HCT116 (cell line): ENCODE measurements around the gene SORBS1.

Source experiments
- CBX3 ChIP-seq: IDR thresholded peaks from 2 replicates; pipeline ENCODE4 v1.6.1; 2012; ENCODE audit warnings: low read depth
- CTCF ChIP-seq, 3 experiments: fragments of 200-600 bp in 1 of 3; sonication (generic) in 1 of 3; IDR thresholded peaks in 2 of 3; conservative IDR thresholded peaks in 1 of 3; 2 replicates each; pipeline ENCODE4 v1.5.1; 2012 to 2017; ENCODE audit warnings: low read depth in 2 of 3, low read length in 2 of 3, antibody characterized with exemption in 1 of 3, borderline replicate concordance in 1 of 3, control low read depth in 1 of 3, mild to moderate bottlenecking in 1 of 3, mixed read lengths in 1 of 3, mixed run types in 1 of 3, moderate library complexity in 1 of 3; ENCODE audit not compliant: insufficient read depth in 1 of 3
- EZH2 ChIP-seq: fragments of 200-600 bp; sonication (generic); IDR thresholded peaks from 2 replicates; pipeline ENCODE4 v1.6.1; 2017; ENCODE audit warnings: antibody characterized with exemption, mixed run types
- FOSL1 ChIP-seq: IDR thresholded peaks from 2 replicates; pipeline ENCODE4 v1.6.1; 2012; ENCODE audit warnings: low read depth
- POLR2A ChIP-seq: IDR thresholded peaks from 2 replicates; pipeline ENCODE4 v1.7.0; 2011; ENCODE audit warnings: borderline replicate concordance; ENCODE audit not compliant: insufficient read depth, insufficient read length; ENCODE audit errors: extremely low read depth
- POLR2AphosphoS5 ChIP-seq: IDR thresholded peaks from 2 replicates; pipeline ENCODE4 v1.6.1; 2011; ENCODE audit warnings: mild to moderate bottlenecking, low read depth, low read length, moderate library complexity
- RAD21 ChIP-seq: IDR thresholded peaks from 2 replicates; pipeline ENCODE4 v1.6.1; 2012; ENCODE audit warnings: low read depth, mild to moderate bottlenecking
- SIN3A ChIP-seq: IDR thresholded peaks from 2 replicates; pipeline ENCODE4 v1.6.1; 2012; ENCODE audit warnings: low read depth
- SP1 ChIP-seq: IDR thresholded peaks from 2 replicates; pipeline ENCODE4 v1.6.1; 2012; ENCODE audit warnings: low read depth
- YY1 ChIP-seq: IDR thresholded peaks from 2 replicates; pipeline ENCODE4 v1.6.1; 2011; ENCODE audit warnings: low read length, low read depth, moderate library complexity, mild to moderate bottlenecking; ENCODE audit not compliant: insufficient replicate concordance; ENCODE audit errors: extremely low read depth
- TF ChIP-seq, protein P1 (sequence below): IDR thresholded peaks from 2 replicates; pipeline ENCODE4 v1.6.1; 2012
- TF ChIP-seq, protein P2 (sequence below): IDR thresholded peaks from 2 replicates; pipeline ENCODE4 v1.6.1; 2012; ENCODE audit warnings: low read depth

- no peak for TF ChIP-seq CTCF (IDR thresholded peaks at IDR 0.05 in 2 of 3, conservative IDR thresholded peaks at IDR 0.05 in 1 of 3; ENCODE audit: borderline replicate concordance in 1 of 3, insufficient read depth in 1 of 3, low read depth in 2 of 3, low read length in 2 of 3)
- no peak for TF ChIP-seq EZH2
- no peak for TF ChIP-seq SIN3A
- TF ChIP-seq, protein P1, sequence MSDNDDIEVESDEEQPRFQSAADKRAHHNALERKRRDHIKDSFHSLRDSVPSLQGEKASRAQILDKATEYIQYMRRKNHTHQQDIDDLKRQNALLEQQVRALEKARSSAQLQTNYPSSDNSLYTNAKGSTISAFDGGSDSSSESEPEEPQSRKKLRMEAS = no peak
- TF ChIP-seq POLR2AphosphoS5 = no peak
- TF ChIP-seq CBX3 = no peak
- TF ChIP-seq RAD21 = no peak
- no peak for TF ChIP-seq SP1
- TF ChIP-seq POLR2A = no peak
- TF ChIP-seq FOSL1 = no peak
- TF ChIP-seq, protein P2, sequence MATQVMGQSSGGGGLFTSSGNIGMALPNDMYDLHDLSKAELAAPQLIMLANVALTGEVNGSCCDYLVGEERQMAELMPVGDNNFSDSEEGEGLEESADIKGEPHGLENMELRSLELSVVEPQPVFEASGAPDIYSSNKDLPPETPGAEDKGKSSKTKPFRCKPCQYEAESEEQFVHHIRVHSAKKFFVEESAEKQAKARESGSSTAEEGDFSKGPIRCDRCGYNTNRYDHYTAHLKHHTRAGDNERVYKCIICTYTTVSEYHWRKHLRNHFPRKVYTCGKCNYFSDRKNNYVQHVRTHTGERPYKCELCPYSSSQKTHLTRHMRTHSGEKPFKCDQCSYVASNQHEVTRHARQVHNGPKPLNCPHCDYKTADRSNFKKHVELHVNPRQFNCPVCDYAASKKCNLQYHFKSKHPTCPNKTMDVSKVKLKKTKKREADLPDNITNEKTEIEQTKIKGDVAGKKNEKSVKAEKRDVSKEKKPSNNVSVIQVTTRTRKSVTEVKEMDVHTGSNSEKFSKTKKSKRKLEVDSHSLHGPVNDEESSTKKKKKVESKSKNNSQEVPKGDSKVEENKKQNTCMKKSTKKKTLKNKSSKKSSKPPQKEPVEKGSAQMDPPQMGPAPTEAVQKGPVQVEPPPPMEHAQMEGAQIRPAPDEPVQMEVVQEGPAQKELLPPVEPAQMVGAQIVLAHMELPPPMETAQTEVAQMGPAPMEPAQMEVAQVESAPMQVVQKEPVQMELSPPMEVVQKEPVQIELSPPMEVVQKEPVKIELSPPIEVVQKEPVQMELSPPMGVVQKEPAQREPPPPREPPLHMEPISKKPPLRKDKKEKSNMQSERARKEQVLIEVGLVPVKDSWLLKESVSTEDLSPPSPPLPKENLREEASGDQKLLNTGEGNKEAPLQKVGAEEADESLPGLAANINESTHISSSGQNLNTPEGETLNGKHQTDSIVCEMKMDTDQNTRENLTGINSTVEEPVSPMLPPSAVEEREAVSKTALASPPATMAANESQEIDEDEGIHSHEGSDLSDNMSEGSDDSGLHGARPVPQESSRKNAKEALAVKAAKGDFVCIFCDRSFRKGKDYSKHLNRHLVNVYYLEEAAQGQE = no peak
- TF ChIP-seq YY1 = no peak
These were observed 40.6 kb downstream of the SORBS1 start for GRCh38 chr10:95520617-95521016.
